Stimulated activated naive CD4-positive, alpha-beta T cell treated with Interleukin-2 at 50 U/mL for 16 hours (primary cell): ENCODE results near the gene SRP14.

Experiments used
- DNase-seq: peaks from one replicate; lab custom pipeline; 2025; lab: John Stamatoyannopoulos, UW

SRP14 gene

GRCh38 chr15:40067921-40068624, 29.1 kb upstream of the SRP14 start:
- DNase-seq: no peak

- DNase-seq: no peak
Measured at GRCh38 chr15:40066589-40066988, 27.6 kb upstream of the SRP14 start.

- DNase-seq: no peak
Measured at GRCh38 chr15:40065166-40065565, 26.2 kb upstream of the SRP14 start.

GRCh38 chr15:40064231-40064894, 25.4 kb upstream of the SRP14 start:
- no peak for DNase-seq

- no peak for DNase-seq
Measured at GRCh38 chr15:40063563-40064011, 24.6 kb upstream of the SRP14 start.

- no peak for DNase-seq
Measured at GRCh38 chr15:40062816-40063562, 24.0 kb upstream of the SRP14 start.

GRCh38 chr15:40061212-40061901, 22.4 kb upstream of the SRP14 start:
- DNase-seq: peak; percentile 15

- no peak for DNase-seq
Measured at GRCh38 chr15:40060236-40060961, 21.4 kb upstream of the SRP14 start.

- no peak for DNase-seq
Measured at GRCh38 chr15:40059821-40060220, 20.8 kb upstream of the SRP14 start.

GRCh38 chr15:40058476-40059140, 19.6 kb upstream of the SRP14 start:
- DNase-seq: no peak

GRCh38 chr15:40055576-40056293, 16.8 kb upstream of the SRP14 start:
- DNase-seq: no peak

- DNase-seq: no peak
Measured at GRCh38 chr15:40054855-40055575, 16.0 kb upstream of the SRP14 start.

- DNase-seq: no peak
Measured at GRCh38 chr15:40054605-40054854, 15.5 kb upstream of the SRP14 start.

GRCh38 chr15:40053831-40054604, 15.0 kb upstream of the SRP14 start:
- no peak for DNase-seq

- no peak for DNase-seq
Measured at GRCh38 chr15:40053079-40053830, 14.3 kb upstream of the SRP14 start.

GRCh38 chr15:40052604-40053003, 13.6 kb upstream of the SRP14 start:
- DNase-seq: no peak

GRCh38 chr15:40051616-40052415, 12.8 kb upstream of the SRP14 start:
- DNase-seq: no peak
